Peyer's patch (tissue), 4 donors: ENCODE data around the gene SMG7.

Experiments used
- POLR2A ChIP-seq, 2 donors: fragments of 450-650 bp; IDR thresholded peaks; one replicate each; pipeline ENCODE4 v1.5.1; 2017; ENCODE audit warnings: antibody characterized with exemption in 2 of 2, mild to moderate bottlenecking in 2 of 2, moderate library complexity in 2 of 2
- TF ChIP-seq, protein P1 (sequence below), 6 experiments: fragments of 450-650 bp in 4 of 6; fragments of 200-600 bp in 2 of 6; sonication (generic) in 1 of 6; IDR thresholded peaks; one replicate each; pipeline ENCODE4 v1.5.1; 2017 to 2019; ENCODE audit warnings: antibody characterized with exemption in 6 of 6, mild to moderate bottlenecking in 3 of 6, moderate library complexity in 1 of 6

DNA sequence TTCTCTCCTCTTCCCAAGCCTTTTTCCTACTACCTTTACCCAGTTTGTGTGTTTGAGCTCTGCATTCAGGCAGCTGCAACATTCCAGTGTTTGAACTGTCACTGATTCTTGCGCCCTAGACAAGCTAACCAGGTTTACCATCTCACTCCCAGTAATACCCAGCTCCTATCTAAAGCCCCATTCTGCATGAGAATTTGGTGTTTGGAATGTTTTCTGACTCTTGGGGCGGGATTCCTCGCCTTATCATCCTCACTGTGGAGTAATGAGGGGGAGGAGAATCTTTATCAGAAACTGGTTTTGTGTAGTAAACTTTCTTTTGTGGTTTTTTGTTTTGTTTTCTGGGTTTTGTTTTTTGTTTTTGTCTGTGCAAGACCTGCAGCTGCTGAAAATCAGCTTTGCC lies 81.5 kb downstream of the SMG7 start:
- no peak for TF ChIP-seq POLR2A (IDR thresholded peaks at IDR 0.05)
- TF ChIP-seq, protein P1, sequence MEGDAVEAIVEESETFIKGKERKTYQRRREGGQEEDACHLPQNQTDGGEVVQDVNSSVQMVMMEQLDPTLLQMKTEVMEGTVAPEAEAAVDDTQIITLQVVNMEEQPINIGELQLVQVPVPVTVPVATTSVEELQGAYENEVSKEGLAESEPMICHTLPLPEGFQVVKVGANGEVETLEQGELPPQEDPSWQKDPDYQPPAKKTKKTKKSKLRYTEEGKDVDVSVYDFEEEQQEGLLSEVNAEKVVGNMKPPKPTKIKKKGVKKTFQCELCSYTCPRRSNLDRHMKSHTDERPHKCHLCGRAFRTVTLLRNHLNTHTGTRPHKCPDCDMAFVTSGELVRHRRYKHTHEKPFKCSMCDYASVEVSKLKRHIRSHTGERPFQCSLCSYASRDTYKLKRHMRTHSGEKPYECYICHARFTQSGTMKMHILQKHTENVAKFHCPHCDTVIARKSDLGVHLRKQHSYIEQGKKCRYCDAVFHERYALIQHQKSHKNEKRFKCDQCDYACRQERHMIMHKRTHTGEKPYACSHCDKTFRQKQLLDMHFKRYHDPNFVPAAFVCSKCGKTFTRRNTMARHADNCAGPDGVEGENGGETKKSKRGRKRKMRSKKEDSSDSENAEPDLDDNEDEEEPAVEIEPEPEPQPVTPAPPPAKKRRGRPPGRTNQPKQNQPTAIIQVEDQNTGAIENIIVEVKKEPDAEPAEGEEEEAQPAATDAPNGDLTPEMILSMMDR (IDR thresholded peaks at IDR 0.05) = no peak
